Measurements from ENCODE around the gene CCDC157. TPM values are rescaled to one million over a fixed set of nuclear protein-coding genes. Genes with fewer than 3 reads are reported as not detected.
A peak's percentile ranks its signal among the peaks of the same experiment; 100 is the strongest.
"Not testable (repeated sequence)": the region's sequence is repeated elsewhere in the genome, so short reads cannot be mapped to it uniquely, and the experiment has no call there.

The CCDC157 gene
- total RNA-seq, 1 experiment from 2014 or later, result 6.2 TPM

- ChIA-PET CTCF (interaction anchor here (0.5 kb wide), 1 partner anchor 208 kb away, joined by 5 read pairs; the partner anchor contains the start of gene TCN2), POLR2A (ENCODE audit: unreplicated experiment) (interaction anchor here (0.6 kb wide), 1 partner anchor 25 kb away, joined by 3 read pairs; no protein-coding TSS in a partner anchor)
- peak overlapping the region; percentile 100 for H3K4me2 ChIP-seq
- no peak overlapping the region for H3K27ac ChIP-seq
- intact Hi-C loops (cut with micrococcal nuclease; ENCODE audit: unreplicated experiment), result loop anchor here (1.0 to 10.0 kb wide), 2 partner anchors 21 to 294 kb away; no protein-coding TSS in a partner anchor
- H3F3A ChIP-seq (ENCODE audit: insufficient read depth, low read depth), result peaks cover 7% of the 10 kb centered on the region; the same call in 1 of the 2 replicates
- TF ChIP-seq CTCF (conservative IDR thresholded peaks at IDR 0.05) (no peak), EZH2 (IDR thresholded peaks at IDR 0.05; ENCODE audit: low read depth) (no peak)
- H3K27me3 ChIP-seq (ENCODE audit: insufficient read depth, low read depth), result no peaks in the 10 kb centered on the region
- H2AFZ ChIP-seq, result no peak overlapping the region
- no peaks in the 10 kb centered on the region for H3K9me2 ChIP-seq (ENCODE audit: insufficient read depth)
- H3K9me3 ChIP-seq (ENCODE audit: insufficient read depth, low read depth), result no peaks in the 10 kb centered on the region
- H3K79me2 ChIP-seq (ENCODE audit: low read depth), result peaks cover 53% of the 10 kb centered on the region
- peaks cover 25% of the 10 kb centered on the region for H3K4me1 ChIP-seq (replicated peaks; ENCODE audit: insufficient read depth)
- no peaks in the 10 kb centered on the region for H3K36me3 ChIP-seq (ENCODE audit: low read depth)
- no peaks in the 10 kb centered on the region; the same call in 1 of the 2 replicates for H4K20me1 ChIP-seq (ENCODE audit: insufficient read depth)
- BruUV-seq (replicated peaks), result no TSS peak
- no peak overlapping the region; the same call in 1 of the 2 replicates for H3K4me3 ChIP-seq
- no peak for DNase-seq
Observed at GRCh38 chr22:30398685-30399680, 42.2 kb downstream of the CCDC157 start.

GRCh38 chr22:30399718-30400117 is 42.9 kb downstream of the CCDC157 start:
- ChIA-PET POLR2A (ENCODE audit: unreplicated experiment) (no interaction called here), CTCF (no interaction called here)
- Histone ChIP-seq H3K4me2 (no peak overlapping the region), H3K9me3 (ENCODE audit: insufficient read depth, low read depth) (no peaks in the 10 kb centered on the region), H4K20me1 (ENCODE audit: insufficient read depth) (no peaks in the 10 kb centered on the region; the same call in 1 of the 2 replicates), H3K27me3 (ENCODE audit: insufficient read depth, low read depth) (no peaks in the 10 kb centered on the region), H3K27ac (no peak overlapping the region), H2AFZ (no peak overlapping the region), H3F3A (ENCODE audit: insufficient read depth, low read depth) (peaks cover 14% of the 10 kb centered on the region; the same call in 1 of the 2 replicates), H3K4me1 (replicated peaks; ENCODE audit: insufficient read depth) (peaks cover 25% of the 10 kb centered on the region), H3K79me2 (ENCODE audit: low read depth) (peaks cover 53% of the 10 kb centered on the region), H3K36me3 (ENCODE audit: low read depth) (no peaks in the 10 kb centered on the region), H3K9me2 (ENCODE audit: insufficient read depth) (no peaks in the 10 kb centered on the region), H3K4me3 (no peak overlapping the region)
- TF ChIP-seq EZH2 (IDR thresholded peaks at IDR 0.05; ENCODE audit: low read depth), result no peak
- no peak for TF ChIP-seq CTCF (conservative IDR thresholded peaks at IDR 0.05)
- intact Hi-C loops (cut with micrococcal nuclease; ENCODE audit: unreplicated experiment), result loop anchor here (10.0 kb wide), 1 partner anchor 295 kb away; no protein-coding TSS in a partner anchor
- BruUV-seq (replicated peaks), result no TSS peak
- DNase-seq, result no peak

- Histone ChIP-seq H3K27me3 (ENCODE audit: insufficient read depth, low read depth) (no peaks in the 10 kb centered on the region), H3K36me3 (ENCODE audit: low read depth) (no peaks in the 10 kb centered on the region), H3K27ac (no peak overlapping the region), H3K4me1 (replicated peaks; ENCODE audit: insufficient read depth) (peaks cover 25% of the 10 kb centered on the region), H3K79me2 (ENCODE audit: low read depth) (peaks cover 55% of the 10 kb centered on the region), H4K20me1 (ENCODE audit: insufficient read depth) (no peaks in the 10 kb centered on the region; the same call in 1 of the 2 replicates), H3K4me3 (no peak overlapping the region), H3F3A (ENCODE audit: insufficient read depth, low read depth) (peaks cover 16% of the 10 kb centered on the region; the same call in 1 of the 2 replicates), H3K9me2 (ENCODE audit: insufficient read depth) (no peaks in the 10 kb centered on the region), H3K4me2 (no peak overlapping the region), H3K9me3 (ENCODE audit: insufficient read depth, low read depth) (no peaks in the 10 kb centered on the region), H2AFZ (no peak overlapping the region)
- no peak for TF ChIP-seq CTCF (conservative IDR thresholded peaks at IDR 0.05)
- TF ChIP-seq EZH2 (IDR thresholded peaks at IDR 0.05; ENCODE audit: low read depth), result no peak
- BruUV-seq (replicated peaks), result no TSS peak
- DNase-seq, result no peak
- CTCF ChIA-PET, result no interaction called here
- intact Hi-C loops (cut with micrococcal nuclease; ENCODE audit: unreplicated experiment), result no loop called here
- POLR2A ChIA-PET (ENCODE audit: unreplicated experiment), result no interaction called here
Observed at GRCh38 chr22:30400159-30400558, 43.4 kb downstream of the CCDC157 start.

GRCh38 chr22:30401024-30401423 is 44.2 kb downstream of the CCDC157 start:
- H3K4me3 ChIP-seq; H3K9me2 ChIP-seq (ENCODE audit: insufficient read depth); H3K27ac ChIP-seq; H4K20me1 ChIP-seq (ENCODE audit: insufficient read depth); H2AFZ ChIP-seq; H3K9me3 ChIP-seq (ENCODE audit: insufficient read depth, low read depth); H3K27me3 ChIP-seq (ENCODE audit: insufficient read depth, low read depth); BruUV-seq (replicated peaks); CTCF ChIA-PET; POLR2A ChIA-PET (ENCODE audit: unreplicated experiment); H3K4me2 ChIP-seq; DNase-seq; H3K36me3 ChIP-seq (ENCODE audit: low read depth); intact Hi-C loops (cut with micrococcal nuclease; ENCODE audit: unreplicated experiment): not testable (repeated sequence)
- peaks cover 24% of the 10 kb centered on the region for H3K4me1 ChIP-seq (replicated peaks; ENCODE audit: insufficient read depth)
- peaks cover 62% of the 10 kb centered on the region for H3K79me2 ChIP-seq (ENCODE audit: low read depth)
- peaks cover 16% of the 10 kb centered on the region; the same call in 1 of the 2 replicates for H3F3A ChIP-seq (ENCODE audit: insufficient read depth, low read depth)
